Liver (tissue), 9 donors: ENCODE data around the gene ADCY9. TPM values are rescaled to one million over a fixed set of nuclear protein-coding genes. Genes with fewer than 3 reads are reported as not detected.

Experiments used
- DNase-seq: peaks from one replicate; pipeline ENCODE4 v3.0.0-alpha.2; 2017; ENCODE audit warnings: low spot score
- H3K27ac ChIP-seq, 2 donors: one replicate each; pipeline ENCODE4 v1.7.0; 2013; ENCODE audit warnings: inconsistent platforms in 2 of 2, low read length in 2 of 2, control low read depth in 1 of 2, low read depth in 1 of 2, mild to moderate bottlenecking in 1 of 2
- H3K27me3 ChIP-seq, 4 donors: one replicate each; pipeline versions ENCODE4 v1.6.1 to v1.7.0; 2013; ENCODE audit warnings: low read length in 3 of 4, inconsistent platforms in 1 of 4, mild to moderate bottlenecking in 1 of 4, moderate library complexity in 1 of 4; ENCODE audit not compliant: control insufficient read depth in 4 of 4, insufficient read depth in 4 of 4
- H3K36me3 ChIP-seq, 4 donors: one replicate each; pipeline versions ENCODE4 v1.6.1 to v1.7.0; 2013; ENCODE audit warnings: low read length in 3 of 4, mild to moderate bottlenecking in 3 of 4, low read depth in 1 of 4, moderate library complexity in 1 of 4; ENCODE audit not compliant: control insufficient read depth in 4 of 4, insufficient read depth in 3 of 4
- H3K4me1 ChIP-seq, 4 donors: one replicate each; pipeline versions ENCODE4 v1.6.1 to v1.7.0; 2013; ENCODE audit warnings: low read length in 3 of 4, mild to moderate bottlenecking in 3 of 4, moderate library complexity in 1 of 4; ENCODE audit not compliant: control insufficient read depth in 4 of 4, insufficient read depth in 4 of 4
- H3K4me3 ChIP-seq, 3 donors: one replicate each; pipeline versions ENCODE4 v1.6.1 to v1.7.0; 2013; ENCODE audit warnings: low read length in 3 of 3, control low read depth in 1 of 3, low read depth in 1 of 3, mild to moderate bottlenecking in 1 of 3
- H3K9ac ChIP-seq, 2 donors: one replicate each; pipeline ENCODE4 v1.7.0; 2013; ENCODE audit warnings: low read length in 2 of 2, mild to moderate bottlenecking in 2 of 2, moderate library complexity in 2 of 2, control low read depth in 1 of 2, low read depth in 1 of 2
- H3K9me3 ChIP-seq, 4 donors: one replicate each; pipeline versions ENCODE4 v1.6.1 to v1.7.0; 2013; ENCODE audit warnings: low read length in 3 of 4; ENCODE audit not compliant: control insufficient read depth in 4 of 4
- ATF3 ChIP-seq: IDR thresholded peaks from 2 replicates; pipeline ENCODE4 v1.6.1; 2016; ENCODE audit warnings: antibody characterized with exemption
- CTCF ChIP-seq: fragments of 150-350 bp; IDR thresholded peaks from 2 replicates; pipeline ENCODE4 v1.5.1; 2017; ENCODE audit warnings: improper control_type of control experiment, low read depth, low read length; ENCODE audit not compliant: missing input control
- EGR1 ChIP-seq, 2 donors: IDR thresholded peaks; 2 replicates each; pipeline ENCODE4 v1.6.1; 2016 to 2018; ENCODE audit warnings: antibody characterized with exemption in 2 of 2, low read depth in 2 of 2
- FOXA2 ChIP-seq: IDR thresholded peaks from 2 replicates; pipeline ENCODE4 v1.6.1; 2016; ENCODE audit warnings: antibody characterized with exemption
- GABPA ChIP-seq, 2 donors: IDR thresholded peaks in 1 of 2; conservative IDR thresholded peaks in 1 of 2; 2 replicates each; pipeline ENCODE4 v1.6.1; 2016; ENCODE audit warnings: antibody characterized with exemption in 2 of 2, mild to moderate bottlenecking in 1 of 2, moderate library complexity in 1 of 2
- HNF4A ChIP-seq, 2 donors: conservative IDR thresholded peaks; 2 replicates each; pipeline ENCODE4 v1.6.1; 2016; ENCODE audit warnings: antibody characterized with exemption in 2 of 2, mild to moderate bottlenecking in 2 of 2
- HNF4G ChIP-seq: IDR thresholded peaks from 2 replicates; pipeline ENCODE4 v1.6.1; 2016; ENCODE audit warnings: antibody characterized with exemption
- JUND ChIP-seq, 2 donors: IDR thresholded peaks; 2 replicates each; pipeline ENCODE4 v1.6.1; 2016; ENCODE audit warnings: antibody characterized with exemption in 2 of 2
- MAX ChIP-seq: IDR thresholded peaks from 2 replicates; pipeline ENCODE4 v1.6.1; 2016; ENCODE audit warnings: antibody characterized with exemption
- NR2F2 ChIP-seq: IDR thresholded peaks from 2 replicates; pipeline ENCODE4 v1.6.1; 2016; ENCODE audit warnings: antibody characterized with exemption
- RAD21 ChIP-seq, 2 donors: IDR thresholded peaks; 2 replicates each; pipeline ENCODE4 v1.6.1; 2016; ENCODE audit warnings: antibody characterized with exemption in 2 of 2, mild to moderate bottlenecking in 2 of 2
- REST ChIP-seq: IDR thresholded peaks from 2 replicates; pipeline ENCODE4 v1.6.1; 2016; ENCODE audit warnings: antibody characterized with exemption, mild to moderate bottlenecking
- RXRA ChIP-seq, 2 donors: IDR thresholded peaks; 2 replicates each; pipeline ENCODE4 v1.6.1; 2017 to 2018; ENCODE audit warnings: antibody characterized with exemption in 2 of 2, mild to moderate bottlenecking in 1 of 2
- SP1 ChIP-seq: IDR thresholded peaks from 2 replicates; pipeline ENCODE4 v1.6.1; 2018; ENCODE audit warnings: antibody characterized with exemption, mild to moderate bottlenecking
- TAF1 ChIP-seq: conservative IDR thresholded peaks from 2 replicates; pipeline ENCODE4 v1.6.1; 2016; ENCODE audit warnings: antibody characterized with exemption, mild to moderate bottlenecking
- YY1 ChIP-seq: IDR thresholded peaks from 2 replicates; pipeline ENCODE4 v1.6.1; 2016; ENCODE audit warnings: antibody characterized with exemption, mild to moderate bottlenecking
- ZBTB33 ChIP-seq: IDR thresholded peaks from 2 replicates; pipeline ENCODE4 v1.6.1; 2016; ENCODE audit warnings: antibody characterized with exemption
- WGBS: extraction: QIAGEN DNeasy Blood & Tissue Kit; methylation state at CpG from one replicate; pipeline ENCODE4 v1.1.7; 2013; 5-methylcytosine and 5-hydroxymethylcytosine counted together
- polyA plus RNA-seq, 2 donors: library from polyadenylated mRNA; stranded (reverse) in 1 of 2; unstranded in 1 of 2; fragments of 200-250 nt in 1 of 2; fragments of >200 nt in 1 of 2; fragmentation: Nextera tagmentation in 1 of 2; extraction: Ambion mirVana in 1 of 2; gene quantifications; one replicate each; pipeline versions ENCODE4 v1.2.1 to v1.2.3, GENCODE V29; 2013 to 2015
- total RNA-seq, 2 donors: library from RNA; depleted of rRNA; stranded (reverse); fragments of >200 nt; gene quantifications; one replicate each; pipeline ENCODE4 v1.2.3, GENCODE V29; 2014
- donor health status: healthy.
- donor health status: healthy.
- donor health status: healthy.
- donor health status: healthy.
- donor health status: healthy.

The ADCY9 gene
- total and polyA plus RNA-seq, 4 donors, result 3.6 to 25.1 (median 11.0) TPM

- Histone ChIP-seq H3K27ac (no peak overlapping the region), H3K4me3 (no peak overlapping the region), H3K9me3 (no peaks in the 10 kb centered on the region), H3K9ac (no peak overlapping the region), H3K36me3 (no peaks in the 10 kb centered on the region), H3K4me1 (peaks cover 4 to 8% (median 6%) of the 10 kb centered on the region in 4 donors), H3K27me3 (no peaks in the 10 kb centered on the region)
- 95% methylated on average over 13 of the region's 13 CpGs for WGBS
- TF ChIP-seq FOXA2, result no peak
- TF ChIP-seq TAF1, result no peak
- no peak for TF ChIP-seq YY1
- TF ChIP-seq MAX, result no peak
- no peak for TF ChIP-seq EGR1 (IDR thresholded peaks at IDR 0.05; ENCODE audit: low read depth in 2 of 2)
- no peak for TF ChIP-seq JUND (IDR thresholded peaks at IDR 0.05)
- TF ChIP-seq ZBTB33, result no peak
- no peak for TF ChIP-seq NR2F2
- no peak for TF ChIP-seq ATF3
- TF ChIP-seq RXRA (IDR thresholded peaks at IDR 0.05), result no peak
- no peak for TF ChIP-seq HNF4A (conservative IDR thresholded peaks at IDR 0.05)
- TF ChIP-seq RAD21 (IDR thresholded peaks at IDR 0.05), result no peak
- no peak for TF ChIP-seq HNF4G
- TF ChIP-seq SP1, result no peak
- no peak for TF ChIP-seq REST
- DNase-seq, result no peak
Measured at GRCh38 chr16:3937066-3937875, 179.0 kb downstream of the ADCY9 start.

GRCh38 chr16:3935921-3936320 is 180.3 kb downstream of the ADCY9 start:
- H3K9me3 ChIP-seq, result no peaks in the 10 kb centered on the region
- 98% methylated on average over 4 of the region's 4 CpGs for WGBS

More at GRCh38 chr16:3935921-3936320, 180.3 kb downstream of the ADCY9 start:
- H3K4me1 ChIP-seq, result peaks cover 4 to 8% (median 6%) of the 10 kb centered on the region in 4 donors
- no peaks in the 10 kb centered on the region for H3K36me3 ChIP-seq
- no peak for TF ChIP-seq HNF4A (conservative IDR thresholded peaks at IDR 0.05)
- no peak for TF ChIP-seq GABPA (IDR thresholded peaks at IDR 0.05 in 1 of 2, conservative IDR thresholded peaks at IDR 0.05 in 1 of 2)
- no peak for TF ChIP-seq CTCF
- TF ChIP-seq REST, result no peak
- TF ChIP-seq NR2F2, result no peak
- no peak overlapping the region for H3K4me3 ChIP-seq
- no peak overlapping the region for H3K9ac ChIP-seq
- no peak for DNase-seq
- no peaks in the 10 kb centered on the region for H3K27me3 ChIP-seq
- no peak overlapping the region for H3K27ac ChIP-seq
